GM12801 (cell line): Measurements from ENCODE around the gene CRB2.

Experiments
- TF ChIP-seq, protein P1 (sequence below): IDR thresholded peaks from one replicate; pipeline ENCODE4 v1.5.1; 2011; ENCODE audit warnings: control low read depth; ENCODE audit not compliant: insufficient read length; ENCODE audit errors: extremely low read depth

Gene CRB2

DNA sequence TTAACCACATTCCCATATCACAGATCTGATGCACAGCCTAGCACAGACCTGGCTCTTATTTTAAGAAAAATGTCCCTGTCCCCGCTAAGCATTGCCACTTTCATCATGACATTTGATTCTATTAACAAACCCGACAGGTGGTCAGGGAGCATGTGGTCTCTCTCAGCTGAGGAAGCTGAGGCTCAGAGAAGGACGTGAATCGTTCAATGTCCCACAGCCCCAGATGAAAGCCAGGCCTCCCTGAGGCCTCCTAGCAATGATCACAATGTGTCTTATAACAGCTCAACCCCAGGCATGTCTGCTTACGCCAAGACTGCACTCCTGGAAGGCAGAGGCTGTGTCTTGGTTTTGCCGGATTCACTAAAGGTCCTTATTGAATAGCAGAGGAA is 10.4 kb upstream of the CRB2 start:
- TF ChIP-seq, protein P1, sequence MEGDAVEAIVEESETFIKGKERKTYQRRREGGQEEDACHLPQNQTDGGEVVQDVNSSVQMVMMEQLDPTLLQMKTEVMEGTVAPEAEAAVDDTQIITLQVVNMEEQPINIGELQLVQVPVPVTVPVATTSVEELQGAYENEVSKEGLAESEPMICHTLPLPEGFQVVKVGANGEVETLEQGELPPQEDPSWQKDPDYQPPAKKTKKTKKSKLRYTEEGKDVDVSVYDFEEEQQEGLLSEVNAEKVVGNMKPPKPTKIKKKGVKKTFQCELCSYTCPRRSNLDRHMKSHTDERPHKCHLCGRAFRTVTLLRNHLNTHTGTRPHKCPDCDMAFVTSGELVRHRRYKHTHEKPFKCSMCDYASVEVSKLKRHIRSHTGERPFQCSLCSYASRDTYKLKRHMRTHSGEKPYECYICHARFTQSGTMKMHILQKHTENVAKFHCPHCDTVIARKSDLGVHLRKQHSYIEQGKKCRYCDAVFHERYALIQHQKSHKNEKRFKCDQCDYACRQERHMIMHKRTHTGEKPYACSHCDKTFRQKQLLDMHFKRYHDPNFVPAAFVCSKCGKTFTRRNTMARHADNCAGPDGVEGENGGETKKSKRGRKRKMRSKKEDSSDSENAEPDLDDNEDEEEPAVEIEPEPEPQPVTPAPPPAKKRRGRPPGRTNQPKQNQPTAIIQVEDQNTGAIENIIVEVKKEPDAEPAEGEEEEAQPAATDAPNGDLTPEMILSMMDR: no peak

DNA sequence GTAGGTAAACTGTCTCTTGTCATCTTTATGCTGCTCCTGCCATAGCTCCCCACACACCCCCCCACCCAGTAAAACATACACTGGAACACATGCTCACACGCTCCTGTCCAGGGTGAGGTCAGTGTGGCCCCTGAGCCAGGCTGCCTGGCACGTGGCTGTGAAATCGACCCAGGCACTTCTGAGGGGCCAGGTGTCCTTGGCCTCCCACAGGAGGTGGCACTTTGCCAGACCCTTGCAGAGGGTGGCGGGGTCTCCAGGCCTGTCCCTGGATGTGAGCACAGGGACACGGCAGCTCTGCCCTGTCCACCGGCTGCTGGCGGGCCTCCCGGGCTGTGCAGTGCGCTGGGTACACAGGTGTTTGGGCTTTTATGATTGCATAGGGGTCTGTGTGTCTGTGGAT is 10.0 kb upstream of the CRB2 start:
- TF ChIP-seq, protein P1: no peak

DNA sequence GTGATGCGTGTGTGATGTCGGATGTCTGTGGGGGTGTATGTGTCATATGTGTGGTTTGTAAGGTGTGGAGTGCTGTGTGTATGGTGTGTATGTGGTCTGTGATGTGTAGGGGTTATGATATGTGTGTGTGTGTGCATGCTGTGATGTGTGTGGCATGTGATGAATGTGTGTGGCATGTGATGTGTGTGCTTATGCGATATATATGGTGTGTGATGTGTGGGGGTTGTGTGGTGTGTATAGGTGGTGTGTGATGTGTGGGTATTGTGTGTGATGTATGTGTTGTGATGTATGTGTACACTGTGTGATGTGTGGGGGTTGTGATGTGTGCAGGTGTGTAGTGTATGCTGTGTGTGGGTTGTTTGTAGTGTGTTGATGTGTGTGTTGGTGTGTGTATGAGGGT is 9.2 kb upstream of the CRB2 start:
- TF ChIP-seq, protein P1: no peak

DNA sequence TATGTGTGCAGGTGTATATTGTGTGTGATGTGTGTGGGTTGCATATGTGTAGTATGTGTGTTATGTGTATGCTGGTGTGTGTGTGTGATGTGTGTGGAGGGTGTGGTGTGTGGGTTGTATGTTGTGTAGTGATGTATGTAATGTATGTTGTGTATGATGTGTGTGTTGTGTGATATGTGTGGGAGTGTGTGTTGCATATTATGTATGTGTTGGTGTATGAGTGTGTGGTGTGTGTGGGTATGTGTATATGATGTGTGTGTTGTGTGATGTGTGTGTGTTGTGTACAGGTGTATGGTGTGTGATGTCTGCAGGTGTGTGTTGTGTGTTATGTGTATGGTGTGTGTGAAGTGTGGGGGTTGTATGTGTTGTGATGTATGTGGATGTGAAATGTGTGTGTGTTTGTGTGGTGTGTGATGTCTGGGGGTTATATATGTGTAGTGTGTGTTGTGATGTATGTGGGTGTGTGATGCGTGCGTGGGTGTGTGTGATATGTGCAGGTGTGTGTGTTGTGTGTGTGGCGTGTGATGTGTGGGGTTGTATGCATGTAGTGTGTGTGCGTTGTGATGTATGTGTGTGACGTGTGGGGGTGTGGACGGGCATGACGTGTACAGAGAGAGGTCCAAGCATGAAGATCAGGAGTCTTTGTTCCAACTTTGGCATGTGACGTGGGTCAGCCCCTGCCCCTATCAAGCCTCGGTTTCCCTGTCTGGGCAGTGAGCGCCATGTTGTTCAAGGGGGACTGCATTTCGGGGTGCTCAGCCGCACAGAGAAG is 8.5 kb upstream of the CRB2 start:
- TF ChIP-seq, protein P1: no peak

DNA sequence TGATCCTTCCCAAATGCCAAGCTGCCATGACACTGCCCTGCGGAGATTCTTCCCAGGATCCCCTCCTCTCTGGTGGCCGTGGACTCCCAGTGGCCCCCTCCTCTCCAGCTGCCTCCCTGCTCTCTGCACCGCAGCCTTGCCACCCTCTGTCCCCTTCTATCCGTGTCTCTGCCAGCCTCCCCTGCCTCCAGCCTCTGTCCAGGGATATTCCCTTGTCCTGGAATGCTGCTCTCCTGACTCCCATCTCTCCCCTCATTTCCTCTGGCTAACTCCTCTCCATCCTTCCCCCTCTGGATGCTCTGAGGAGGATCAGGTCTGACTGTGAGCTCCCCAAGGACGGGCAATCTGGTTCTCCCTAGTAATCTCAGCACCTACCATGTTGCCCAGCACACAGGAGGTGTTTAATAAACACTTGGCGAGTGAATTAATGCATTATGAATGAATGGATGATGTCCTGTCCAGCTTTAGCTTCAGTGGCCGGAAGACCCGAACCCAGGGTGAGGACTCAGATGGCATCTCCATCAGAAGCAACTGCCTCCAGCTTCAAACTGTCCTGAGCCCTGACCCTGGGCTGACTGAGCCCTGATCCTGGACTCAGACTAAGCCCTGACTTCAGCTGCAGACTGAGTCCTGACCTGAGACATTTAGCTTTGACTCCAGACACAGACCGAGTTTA is 7.5 kb upstream of the CRB2 start:
- TF ChIP-seq, protein P1: no peak

DNA sequence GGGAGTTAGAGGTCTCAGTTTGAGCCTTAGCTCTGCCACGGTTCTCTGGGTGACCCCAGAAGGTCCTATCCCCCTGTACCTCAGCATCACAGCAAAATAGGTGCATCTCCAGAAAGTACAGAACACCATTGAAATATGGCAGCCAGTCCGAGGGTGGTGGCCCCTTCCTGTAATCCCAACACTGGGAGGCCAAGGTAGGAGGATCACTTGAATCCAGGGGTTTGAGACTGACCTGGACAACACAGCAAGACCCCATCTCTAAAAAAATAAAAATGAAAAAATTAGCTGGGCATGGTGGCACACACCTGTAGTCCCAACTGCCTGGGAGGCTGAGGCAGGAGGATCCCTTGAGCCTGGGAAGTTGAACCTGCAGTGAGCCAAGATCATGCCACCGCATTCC is 7.0 kb upstream of the CRB2 start:
- TF ChIP-seq, protein P1: no peak

DNA sequence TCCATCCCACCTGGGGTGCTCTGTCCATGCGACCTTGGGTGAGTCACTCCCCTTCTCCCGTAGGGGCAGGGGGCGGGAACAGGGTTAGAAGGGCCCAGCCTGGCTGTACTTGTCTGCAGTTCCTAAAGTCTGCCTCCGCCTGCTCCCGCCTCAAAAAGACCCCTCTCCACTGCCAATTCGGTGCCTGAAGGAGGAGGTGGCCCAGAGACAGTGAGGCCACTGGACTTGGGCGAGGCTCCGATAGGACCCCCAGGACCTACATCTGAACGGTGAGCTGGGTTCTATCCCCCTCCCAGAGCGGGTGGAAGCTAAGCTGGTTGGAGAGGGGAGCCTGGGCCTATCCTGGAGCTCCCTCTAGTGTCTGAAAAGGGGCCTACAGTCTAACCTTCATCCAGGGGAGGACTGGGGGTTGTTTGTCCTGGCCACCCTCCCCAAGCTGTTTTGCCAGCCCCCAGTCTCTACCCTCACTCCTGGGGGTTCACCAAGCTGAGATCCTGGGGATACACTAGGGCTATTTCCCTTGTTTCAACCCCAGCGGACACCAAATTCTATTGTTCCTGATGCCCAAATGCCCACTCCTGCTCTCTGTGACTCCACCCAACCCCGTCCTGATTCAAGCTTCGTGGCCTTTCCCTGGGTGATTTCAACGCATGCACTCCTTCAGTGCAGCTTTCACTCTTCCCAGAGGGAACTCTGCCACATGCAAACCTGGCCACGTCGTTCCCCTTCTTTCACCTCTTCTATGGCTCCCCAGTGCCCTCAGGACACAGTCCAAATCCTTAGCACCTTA is 6.1 kb upstream of the CRB2 start:
- TF ChIP-seq, protein P1: no peak
